ENCODE data around the gene FAM53B.
A peak's percentile ranks its signal among the peaks of the same experiment; 100 is the strongest.

Gene FAM53B

GRCh38 chr10:124725791-124726190, 18.4 kb downstream of the FAM53B start:
- DNase-seq: no peak

- no peak for DNase-seq
Observed at GRCh38 chr10:124725171-124725631, 19.0 kb downstream of the FAM53B start.

- DNase-seq: peak; percentile 13
Observed at GRCh38 chr10:124724279-124725027, 19.7 kb downstream of the FAM53B start.

- no peak for DNase-seq
Observed at GRCh38 chr10:124723826-124724225, 20.4 kb downstream of the FAM53B start.

- no peak for DNase-seq
Observed at GRCh38 chr10:124722798-124723783, 21.1 kb downstream of the FAM53B start.

- DNase-seq: no peak
Observed at GRCh38 chr10:124721330-124722045, 22.7 kb downstream of the FAM53B start.

- peak; percentile 53 for DNase-seq
Observed at GRCh38 chr10:124719213-124719851, 24.8 kb downstream of the FAM53B start.

GRCh38 chr10:124717911-124718741, 26.1 kb downstream of the FAM53B start:
- no peak for DNase-seq

- DNase-seq: no peak
Observed at GRCh38 chr10:124717041-124717757, 27.0 kb downstream of the FAM53B start.

- no peak for DNase-seq
Observed at GRCh38 chr10:124716369-124716768, 27.8 kb downstream of the FAM53B start.

- no peak for DNase-seq
Observed at GRCh38 chr10:124715439-124715838, 28.7 kb downstream of the FAM53B start.

GRCh38 chr10:124713679-124714255, 30.4 kb downstream of the FAM53B start:
- no peak for DNase-seq

- no peak for DNase-seq
Observed at GRCh38 chr10:124712704-124713407, 31.3 kb downstream of the FAM53B start.

- no peak for DNase-seq
Observed at GRCh38 chr10:124711145-124711544, 33.0 kb downstream of the FAM53B start.

- DNase-seq: no peak
Observed at GRCh38 chr10:124710266-124710881, 33.8 kb downstream of the FAM53B start.

GRCh38 chr10:124709861-124710260, 34.3 kb downstream of the FAM53B start:
- no peak for DNase-seq

GRCh38 chr10:124708922-124709520, 35.2 kb downstream of the FAM53B start:
- DNase-seq: no peak

GRCh38 chr10:124708246-124708779, 35.9 kb downstream of the FAM53B start:
- DNase-seq: no peak

Data from fibroblast of skin of abdomen (primary cell).